ENCODE data around the gene AGFG2.
"Not testable (repeated sequence)": the region's sequence is repeated elsewhere in the genome, so short reads cannot be mapped to it uniquely, and the experiment has no call there.

The AGFG2 gene

DNA sequence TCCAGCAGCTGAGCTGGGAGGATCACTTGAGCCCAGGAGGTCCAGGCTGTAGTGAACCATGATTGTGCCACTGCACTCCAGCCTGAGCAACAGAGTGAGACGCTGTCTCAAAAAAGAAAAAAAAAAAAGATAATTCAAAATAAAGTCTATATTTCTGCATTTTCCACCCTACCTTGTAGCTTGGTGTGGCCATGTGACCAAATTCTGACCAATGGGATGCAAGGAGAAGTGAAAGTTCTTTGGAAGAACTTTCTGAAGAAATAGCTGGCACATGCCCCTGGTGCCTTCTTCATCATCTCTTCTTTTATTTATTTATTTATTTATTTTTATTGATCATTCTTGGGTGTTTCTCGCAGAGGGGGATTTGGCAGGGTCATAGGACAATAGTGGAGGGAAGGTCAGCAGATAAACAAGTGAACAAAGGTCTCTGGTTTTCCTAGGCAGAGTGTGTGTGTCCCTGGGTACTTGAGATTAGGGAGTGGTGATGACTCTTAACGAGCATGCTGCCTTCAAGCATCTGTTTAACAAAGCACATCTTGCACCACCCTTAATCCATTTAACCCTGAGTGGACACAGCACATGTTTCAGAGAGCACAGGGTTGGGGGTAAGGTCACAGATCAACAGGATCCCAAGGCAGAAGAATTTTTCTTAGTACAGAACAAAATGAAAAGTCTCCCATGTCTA, 17.0 kb upstream of the AGFG2 start:
- DNase-seq, result not testable (repeated sequence)

DNA sequence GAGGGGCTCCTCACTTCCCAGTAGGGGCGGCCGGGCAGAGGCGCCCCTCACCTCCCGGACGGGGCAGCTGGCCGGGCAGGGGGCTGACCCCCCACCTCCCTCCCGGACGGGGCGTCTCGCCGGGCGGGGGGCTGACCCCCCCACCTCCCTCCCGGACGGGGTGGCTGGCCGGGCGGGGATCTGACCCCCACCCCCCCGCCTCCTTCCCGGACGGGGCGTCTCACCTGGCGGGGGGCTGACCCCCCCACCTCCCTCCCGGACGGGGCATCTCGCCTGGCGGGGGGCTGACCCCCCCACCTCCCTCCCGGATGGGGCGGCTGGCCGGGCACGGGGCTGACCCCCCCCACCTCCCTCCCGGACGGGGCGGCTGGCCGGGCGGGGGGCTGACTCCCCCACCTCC, 15.8 kb upstream of the AGFG2 start:
- DNase-seq, result not testable (repeated sequence)

DNA sequence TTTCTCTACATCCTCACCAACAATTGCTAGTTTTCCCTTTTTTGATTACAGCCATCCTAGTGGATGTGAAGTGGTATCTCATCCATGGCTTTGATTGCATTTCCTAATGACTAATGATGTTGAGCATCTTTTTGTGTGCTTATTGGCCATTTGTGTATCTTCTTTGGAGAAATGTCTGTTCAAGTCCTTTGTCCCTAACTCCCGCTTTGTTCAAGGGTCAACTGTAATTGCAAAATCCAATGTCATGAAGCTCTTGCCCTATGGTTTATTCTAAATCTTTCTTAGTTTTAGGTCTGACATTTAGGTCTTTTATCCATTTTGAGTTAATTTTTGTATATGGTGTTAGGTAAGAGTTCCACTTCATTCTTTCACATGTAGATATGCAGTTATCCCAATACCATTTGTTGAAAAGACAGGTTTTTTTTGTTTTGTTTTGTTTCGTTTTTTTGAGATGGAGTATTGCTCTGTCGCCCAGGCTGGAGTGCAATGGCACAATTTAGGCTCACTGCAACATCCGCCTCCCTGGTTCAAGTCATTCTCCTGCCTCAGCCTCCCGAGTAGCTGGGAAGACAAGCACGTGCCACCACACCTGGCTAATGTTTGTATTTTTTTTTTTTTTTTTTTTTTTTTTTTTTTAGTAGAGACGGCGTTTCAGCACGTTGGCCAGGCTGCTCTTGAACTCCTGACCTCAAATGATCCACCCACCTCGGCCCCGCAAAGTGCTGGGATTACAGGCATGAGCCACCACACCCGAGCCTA, 10.7 kb upstream of the AGFG2 start:
- not testable (repeated sequence) for DNase-seq

DNA sequence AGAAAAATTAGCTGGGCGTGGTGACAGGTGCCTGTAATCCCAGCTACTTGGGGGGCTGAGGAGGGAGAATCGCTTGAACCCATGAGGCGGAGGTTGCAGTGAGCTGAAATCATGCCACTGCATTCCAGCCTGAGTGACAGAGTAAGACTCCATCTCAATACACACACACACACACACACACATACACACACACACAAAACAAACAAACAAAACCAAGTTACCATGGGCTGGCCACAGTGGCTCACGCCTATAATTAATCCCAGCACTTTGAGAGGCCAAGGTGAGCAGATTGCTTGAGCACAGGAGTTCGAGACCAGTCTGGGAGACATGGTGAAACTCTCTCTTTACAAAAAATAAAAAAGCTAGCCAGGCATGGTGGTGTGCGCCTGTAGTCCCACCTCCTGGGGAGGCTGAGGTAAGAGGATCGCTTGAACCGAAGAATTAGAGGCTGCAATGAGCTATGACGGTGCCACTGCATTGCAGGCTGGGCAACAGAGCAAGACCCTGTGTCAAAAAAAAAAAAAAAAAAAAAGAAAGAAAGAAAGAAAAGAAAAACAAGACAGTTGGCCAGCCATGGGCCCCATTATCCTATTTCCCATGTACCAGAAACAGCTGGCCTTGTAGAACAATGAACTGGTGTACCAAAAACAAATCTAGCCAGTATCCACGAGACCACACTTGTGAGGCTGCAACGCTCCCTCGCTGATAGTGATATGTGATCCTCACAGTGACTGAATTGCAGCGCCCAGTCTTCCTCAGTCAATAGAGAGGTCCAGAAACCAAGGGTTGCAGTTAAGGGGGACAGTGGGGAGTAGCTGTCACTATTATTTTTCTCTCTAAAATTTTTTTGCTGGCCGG, 6.6 kb upstream of the AGFG2 start:
- DNase-seq, result no peak

- DNase-seq, result not testable (repeated sequence)
These were observed 3.0 kb upstream of the AGFG2 start for GRCh38 chr7:100535982-100536381.

- DNase-seq, result not testable (repeated sequence)
These were observed 2.3 kb upstream of the AGFG2 start for GRCh38 chr7:100536695-100537094.

DNA sequence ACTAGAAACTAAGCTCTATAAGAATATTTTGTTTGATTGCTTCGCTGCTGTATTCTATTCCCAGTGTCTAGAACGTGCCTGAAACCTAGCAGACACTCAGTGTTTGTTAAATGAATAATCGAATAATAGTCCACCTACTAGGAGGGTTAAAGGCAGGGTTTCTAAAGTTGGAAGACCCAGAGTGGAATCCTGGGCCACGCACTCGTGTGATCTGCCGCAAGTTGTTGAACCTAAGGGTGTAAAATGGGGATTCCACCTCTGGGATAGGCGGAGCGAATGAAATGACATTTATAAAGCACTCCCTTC, 702 bp upstream of the AGFG2 start:
- DNase-seq, result no peak

DNA sequence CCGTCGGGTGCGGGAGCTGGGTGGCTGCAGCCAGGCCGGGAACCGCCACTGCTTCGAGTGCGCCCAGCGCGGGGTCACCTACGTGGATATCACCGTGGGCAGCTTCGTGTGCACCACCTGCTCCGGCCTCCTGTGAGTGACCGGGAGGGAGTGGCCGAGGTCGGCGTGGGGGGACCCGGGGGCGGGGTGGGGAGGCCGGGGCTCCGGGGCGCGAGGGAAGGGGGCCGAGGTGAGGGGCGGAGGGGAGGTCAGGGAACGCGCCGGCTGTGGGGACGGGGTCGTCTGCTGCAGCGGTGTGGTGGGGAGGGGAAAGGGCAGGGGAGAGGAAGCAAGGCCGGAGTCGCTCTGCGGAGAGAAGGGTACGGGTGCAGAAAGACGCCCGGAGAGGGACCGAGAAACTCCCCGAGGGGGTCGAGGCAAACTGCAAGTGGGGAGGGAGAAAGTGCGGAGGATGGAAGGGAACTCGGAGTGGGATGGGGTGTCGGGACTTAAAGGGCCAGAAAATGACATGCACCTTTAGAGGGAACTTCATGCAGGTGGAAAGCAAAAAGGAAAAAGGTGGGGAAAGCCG, 518 bp downstream of the AGFG2 start:
- no peak for DNase-seq

DNA sequence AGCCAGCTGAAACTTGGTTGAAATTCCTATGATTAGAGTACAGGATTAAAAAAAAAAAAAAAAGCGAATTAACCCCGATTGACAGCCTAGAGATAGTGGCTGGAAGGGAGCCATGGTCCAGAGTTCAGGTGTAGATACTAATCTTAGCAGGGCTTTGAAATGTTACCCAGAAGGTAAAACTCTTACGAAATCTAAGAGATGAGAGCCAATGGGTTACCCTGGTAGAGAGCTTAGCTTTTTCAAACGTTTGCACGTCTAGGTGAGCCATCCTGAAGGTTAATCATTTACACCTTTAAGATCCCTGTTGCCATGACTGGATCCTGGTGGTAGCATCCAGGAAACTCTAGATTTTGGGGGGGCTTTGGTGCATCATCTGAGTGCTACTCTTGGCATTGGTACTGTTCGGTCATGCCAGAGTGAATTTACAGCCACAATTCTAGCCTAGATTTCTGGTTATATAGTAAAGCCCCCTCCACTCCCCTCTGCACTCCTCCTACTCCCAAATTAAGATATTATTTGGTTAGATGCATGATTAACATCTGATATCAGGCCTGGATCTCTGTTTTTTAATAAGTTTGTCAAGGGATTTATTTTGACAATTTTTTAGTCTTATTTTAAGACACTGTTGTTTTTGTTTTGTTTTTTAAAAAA, 1.2 kb downstream of the AGFG2 start:
- no peak for DNase-seq

- not testable (repeated sequence) for DNase-seq
These were observed 2.3 kb downstream of the AGFG2 start for GRCh38 chr7:100541309-100541708.

DNA sequence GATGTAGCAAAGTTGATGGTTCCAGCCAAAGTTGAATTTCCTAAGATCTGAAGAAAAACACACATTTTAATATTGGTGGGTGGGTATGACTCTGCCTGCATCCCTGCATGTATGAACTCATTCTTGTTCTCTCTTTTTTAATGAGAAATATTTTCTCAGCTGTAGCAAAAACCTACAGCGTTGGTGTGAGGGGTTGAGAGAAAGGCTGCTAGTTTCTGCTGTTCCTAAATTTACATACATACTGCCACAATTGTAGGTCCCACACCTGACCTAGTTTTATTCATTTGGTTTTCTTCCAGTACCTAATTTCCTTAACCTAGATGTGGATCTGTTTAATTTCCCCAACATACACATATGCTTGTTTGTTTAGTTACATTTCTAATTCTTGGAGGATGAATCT, 4.6 kb downstream of the AGFG2 start:
- DNase-seq, result no peak

- DNase-seq, result no peak
These were observed 5.4 kb downstream of the AGFG2 start for GRCh38 chr7:100544386-100544785.

GRCh38 chr7:100544967-100545359, 6.0 kb downstream of the AGFG2 start:
- DNase-seq, result no peak

GRCh38 chr7:100545360-100546128, 6.5 kb downstream of the AGFG2 start:
- peak; percentile 93 for DNase-seq

DNA sequence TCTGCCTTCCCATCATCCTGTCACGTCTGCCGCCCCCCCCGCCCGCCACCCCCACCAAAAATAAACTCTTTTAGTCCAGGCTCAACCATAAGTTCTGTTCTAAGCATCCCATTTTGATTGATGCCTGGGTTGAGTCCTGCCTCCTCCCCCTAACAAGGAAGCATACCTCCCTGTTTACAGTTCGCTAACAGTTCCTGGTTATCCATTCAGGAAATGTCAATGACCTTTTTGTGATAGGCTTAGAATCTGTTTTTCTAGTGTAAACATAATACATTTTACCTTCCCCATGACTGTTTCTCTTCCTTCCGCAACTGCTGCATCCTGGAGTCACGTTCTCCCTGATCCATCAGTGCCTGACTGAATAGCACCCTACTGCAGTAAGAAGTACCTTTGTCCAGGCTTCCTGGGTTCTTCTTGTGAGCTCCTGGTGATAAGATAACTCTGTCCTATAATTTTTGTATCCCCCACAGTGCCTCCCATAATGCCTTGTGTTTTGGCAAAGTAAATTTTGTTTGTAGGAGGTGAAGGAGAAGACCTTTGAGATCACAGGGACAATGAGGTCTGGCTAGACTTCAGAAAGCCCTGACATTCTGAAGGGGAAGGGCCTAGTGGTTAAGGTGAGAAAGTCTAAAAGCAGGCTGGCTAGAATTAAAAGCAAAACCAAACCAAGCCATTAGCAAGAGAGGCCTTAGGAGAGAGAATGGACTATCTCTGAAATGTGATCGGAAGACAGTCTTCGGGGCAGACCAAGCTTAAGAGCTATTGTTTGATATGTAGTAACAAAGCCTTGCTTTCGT, 7.3 kb downstream of the AGFG2 start:
- DNase-seq, result peak; percentile 77

DNA sequence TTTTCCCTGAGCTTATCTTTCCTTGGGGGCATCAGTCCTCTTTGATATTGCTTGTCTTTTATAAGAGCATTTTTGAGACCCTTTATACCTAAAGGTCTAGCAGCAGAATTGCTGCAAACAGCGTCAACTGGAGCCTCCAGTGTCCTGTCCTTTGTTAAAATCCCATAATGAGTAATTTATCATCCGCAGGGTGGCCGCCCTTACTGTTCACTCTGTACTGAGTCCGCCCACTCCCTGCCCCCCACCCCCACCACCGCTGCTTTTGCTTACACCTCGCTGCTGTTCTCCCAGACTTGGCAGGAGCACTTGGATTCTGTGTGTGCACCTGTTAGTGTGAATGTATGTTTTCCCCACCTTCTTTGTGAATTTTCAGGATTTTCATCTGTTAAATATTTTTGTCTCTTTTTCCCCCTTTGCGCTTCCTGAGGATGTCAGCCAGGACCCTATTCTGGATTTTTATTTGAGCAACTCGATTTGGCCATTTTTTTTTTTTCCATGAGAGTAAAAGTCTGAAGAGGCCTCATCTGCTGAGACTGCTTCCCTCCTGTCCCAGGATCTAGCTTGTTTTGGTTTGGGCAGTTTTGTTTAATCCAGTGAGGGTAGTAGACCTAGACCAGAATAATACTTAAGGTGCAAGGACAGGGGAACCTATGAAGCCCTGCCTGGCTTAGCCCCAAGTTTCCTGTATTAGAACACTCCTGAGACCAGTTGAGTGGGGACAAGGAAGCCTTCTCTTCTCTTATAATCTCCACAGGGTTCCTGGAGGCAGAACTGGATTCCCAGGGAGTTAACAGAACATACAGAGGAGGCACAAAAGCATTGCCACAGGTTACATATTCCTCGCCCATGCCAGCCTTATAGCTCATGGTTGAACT, 8.2 kb downstream of the AGFG2 start:
- DNase-seq, result no peak

DNA sequence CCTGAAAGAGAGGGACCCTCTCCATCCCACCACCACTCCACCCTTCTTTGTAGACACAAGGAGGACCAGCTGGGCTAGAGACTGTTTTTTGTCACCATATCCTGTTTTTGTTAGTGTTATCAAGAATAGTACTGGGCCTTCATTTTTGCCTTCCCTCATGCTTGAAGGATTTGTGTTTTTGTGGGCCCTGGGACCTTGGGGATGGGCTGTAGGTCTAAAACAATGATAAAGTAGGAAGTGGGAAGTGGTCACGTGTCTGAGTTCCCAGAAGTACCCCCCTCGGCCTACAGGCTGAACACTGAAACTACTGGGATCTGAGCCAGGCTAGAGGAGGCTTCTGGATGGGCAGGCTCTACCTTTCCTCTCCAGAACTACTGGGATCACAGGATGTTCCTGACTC, 8.9 kb downstream of the AGFG2 start:
- DNase-seq, result no peak

DNA sequence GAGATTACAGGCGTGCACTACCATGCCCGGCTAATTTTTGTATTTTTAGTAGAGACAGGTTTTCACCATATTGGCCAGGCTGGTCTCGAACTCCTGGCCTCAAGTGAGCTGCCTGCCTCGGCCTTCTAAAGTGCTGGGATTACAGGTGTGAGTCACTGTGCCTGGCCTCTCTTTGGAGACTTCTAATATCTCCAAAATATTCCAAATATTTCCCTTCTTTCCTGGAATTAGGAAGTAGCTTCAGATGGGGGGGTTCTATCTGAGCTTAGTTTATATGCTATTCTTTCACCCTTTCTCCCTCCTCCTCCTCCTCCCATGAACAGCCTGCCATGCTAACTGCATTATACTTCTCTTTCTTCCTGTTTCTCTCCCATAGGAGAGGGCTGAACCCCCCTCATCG, 9.4 kb downstream of the AGFG2 start:
- DNase-seq, result not testable (repeated sequence)

- DNase-seq, result no peak
These were observed 13.5 kb downstream of the AGFG2 start for GRCh38 chr7:100552532-100552931.

DNA sequence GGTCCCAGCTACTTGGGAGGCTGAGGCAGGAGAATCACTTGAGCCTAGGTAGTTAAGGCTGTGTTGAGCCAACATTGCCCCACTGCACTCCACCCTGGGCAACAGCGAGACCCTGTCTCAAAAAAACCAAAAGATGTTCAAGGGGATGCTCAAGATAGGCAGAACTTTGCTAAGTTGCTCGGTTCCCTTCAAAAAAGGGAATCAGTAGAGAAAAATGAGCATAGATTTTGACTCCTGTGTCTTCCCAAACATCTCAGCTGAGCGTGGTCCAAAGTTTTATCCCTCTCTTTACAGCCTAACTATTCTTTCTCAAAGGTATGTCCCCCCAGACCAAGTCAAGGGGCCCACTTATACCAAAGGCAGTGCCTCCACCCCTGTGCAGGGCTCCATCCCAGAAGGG, 14.0 kb downstream of the AGFG2 start:
- no peak for DNase-seq
